Measurements from ENCODE around the gene RRAGD.

The RRAGD gene

GRCh38 chr6:89443658-89444057 is 31.6 kb upstream of the RRAGD start:
- TF ChIP-seq CTCF (IDR thresholded peaks at IDR 0.05) = no peak

GRCh38 chr6:89440200-89440599 is 28.1 kb upstream of the RRAGD start:
- no peak for TF ChIP-seq CTCF (IDR thresholded peaks at IDR 0.05)

- TF ChIP-seq CTCF (IDR thresholded peaks at IDR 0.05) = no peak
These were observed 26.9 kb upstream of the RRAGD start for GRCh38 chr6:89439014-89439413.

- no peak for TF ChIP-seq CTCF (IDR thresholded peaks at IDR 0.05)
These were observed 26.2 kb upstream of the RRAGD start for GRCh38 chr6:89438248-89438647.

GRCh38 chr6:89436226-89436625 is 24.2 kb upstream of the RRAGD start:
- no peak for TF ChIP-seq CTCF (IDR thresholded peaks at IDR 0.05)

- TF ChIP-seq CTCF (IDR thresholded peaks at IDR 0.05) = no peak
These were observed 22.9 kb upstream of the RRAGD start for GRCh38 chr6:89434954-89435353.

GRCh38 chr6:89434150-89434499 is 22.1 kb upstream of the RRAGD start:
- no peak for TF ChIP-seq CTCF (IDR thresholded peaks at IDR 0.05)

Data from LNCAP (cell line).